SK-N-MC (cell line): ENCODE results near the gene PPP1R15A.

Source experiments
- EZH2 ChIP-seq: fragments of 200-600 bp; sonication (generic); IDR thresholded peaks from one replicate; pipeline ENCODE4 v1.6.1; 2017; ENCODE audit warnings: antibody characterized with exemption
- FOXP2 ChIP-seq: optimal IDR thresholded peaks from 2 replicates; pipeline ENCODE3; 2011; ENCODE audit warnings: mild to moderate bottlenecking, moderate library complexity; ENCODE audit not compliant: insufficient read depth; ENCODE audit errors: extremely low read length, control extremely low read depth
- POLR2AphosphoS5 ChIP-seq: IDR thresholded peaks from 2 replicates; pipeline ENCODE4 v1.6.1; 2012; ENCODE audit warnings: mild to moderate bottlenecking, low read depth, low read length, borderline replicate concordance

- TF ChIP-seq EZH2, result no peak
- no peak for TF ChIP-seq POLR2AphosphoS5
- TF ChIP-seq FOXP2, result no peak
Measured at GRCh38 chr19:48922548-48923490, 50.6 kb downstream of the PPP1R15A start.
